Muscle layer of colon (tissue), 2 donors: ENCODE results near the gene NPAS3.

ENCODE experiments used
- H3K27ac ChIP-seq: one replicate; pipeline ENCODE4 v1.7.0; 2013; ENCODE audit warnings: low read depth, mild to moderate bottlenecking, low read length, moderate library complexity
- H3K27me3 ChIP-seq, 2 donors: one replicate each; pipeline ENCODE4 v1.7.0; 2013; ENCODE audit warnings: low read length in 2 of 2, mild to moderate bottlenecking in 2 of 2; ENCODE audit not compliant: insufficient read depth in 2 of 2, control insufficient read depth in 1 of 2
- H3K36me3 ChIP-seq: one replicate; pipeline ENCODE4 v1.7.0; 2013; ENCODE audit warnings: mild to moderate bottlenecking, low read length; ENCODE audit not compliant: insufficient read depth
- H3K4me1 ChIP-seq: one replicate; pipeline ENCODE4 v1.7.0; 2013; ENCODE audit warnings: mild to moderate bottlenecking, low read length; ENCODE audit not compliant: insufficient read depth
- H3K4me3 ChIP-seq, 2 donors: one replicate each; pipeline ENCODE4 v1.7.0; 2013; ENCODE audit warnings: low read length in 2 of 2, low read depth in 1 of 2, mild to moderate bottlenecking in 1 of 2, moderate library complexity in 1 of 2
- H3K9ac ChIP-seq: one replicate; pipeline ENCODE4 v1.7.0; 2013; ENCODE audit warnings: low read length
- H3K9me3 ChIP-seq: one replicate; pipeline ENCODE4 v1.7.0; 2013; ENCODE audit warnings: mild to moderate bottlenecking, low read length
- donor health status: abdominal sarcoma.
- donor health status: Adenocarcinoma of cecum.

Gene NPAS3

GRCh38 chr14:33469898-33470297 lies 531.2 kb downstream of the NPAS3 start:
- no peaks in the 10 kb centered on the region for H3K27me3 ChIP-seq
- H3K27ac ChIP-seq = no peak overlapping the region
- H3K9me3 ChIP-seq = no peaks in the 10 kb centered on the region
- H3K4me3 ChIP-seq = no peak overlapping the region
- H3K9ac ChIP-seq = no peak overlapping the region
- H3K4me1 ChIP-seq = no peaks in the 10 kb centered on the region
- no peaks in the 10 kb centered on the region for H3K36me3 ChIP-seq

- Histone ChIP-seq H3K27ac (no peak overlapping the region), H3K36me3 (no peaks in the 10 kb centered on the region), H3K9ac (no peak overlapping the region), H3K4me3 (no peak overlapping the region), H3K4me1 (no peaks in the 10 kb centered on the region), H3K27me3 (no peaks in the 10 kb centered on the region), H3K9me3 (no peaks in the 10 kb centered on the region)
These were observed 533.1 kb downstream of the NPAS3 start for GRCh38 chr14:33471776-33472175.

GRCh38 chr14:33475623-33476022 lies 536.9 kb downstream of the NPAS3 start:
- Histone ChIP-seq H3K36me3 (no peaks in the 10 kb centered on the region), H3K9ac (no peak overlapping the region), H3K4me3 (no peak overlapping the region), H3K27ac (no peak overlapping the region), H3K27me3 (no peaks in the 10 kb centered on the region), H3K4me1 (no peaks in the 10 kb centered on the region), H3K9me3 (no peaks in the 10 kb centered on the region)

GRCh38 chr14:33477797-33478196 lies 539.1 kb downstream of the NPAS3 start:
- Histone ChIP-seq H3K27me3 (no peaks in the 10 kb centered on the region), H3K9me3 (no peaks in the 10 kb centered on the region), H3K4me3 (no peak overlapping the region), H3K9ac (no peak overlapping the region), H3K4me1 (no peaks in the 10 kb centered on the region), H3K27ac (no peak overlapping the region), H3K36me3 (no peaks in the 10 kb centered on the region)

- no peak overlapping the region for H3K9ac ChIP-seq
- H3K27ac ChIP-seq = no peak overlapping the region
- H3K9me3 ChIP-seq = no peaks in the 10 kb centered on the region
These were observed 541.6 kb downstream of the NPAS3 start for GRCh38 chr14:33480071-33480886.

GRCh38 chr14:33480887-33481184 lies 542.2 kb downstream of the NPAS3 start:
- Histone ChIP-seq H3K9me3 (no peaks in the 10 kb centered on the region), H3K4me3 (no peak overlapping the region), H3K4me1 (no peaks in the 10 kb centered on the region), H3K9ac (no peak overlapping the region), H3K27ac (no peak overlapping the region), H3K36me3 (no peaks in the 10 kb centered on the region), H3K27me3 (no peaks in the 10 kb centered on the region)

More at GRCh38 chr14:33480071-33480886, 541.6 kb downstream of the NPAS3 start:
- no peaks in the 10 kb centered on the region for H3K4me1 ChIP-seq
- no peak overlapping the region for H3K4me3 ChIP-seq
- no peaks in the 10 kb centered on the region for H3K36me3 ChIP-seq
- H3K27me3 ChIP-seq = no peaks in the 10 kb centered on the region

GRCh38 chr14:33483110-33483509 lies 544.4 kb downstream of the NPAS3 start:
- Histone ChIP-seq H3K4me3 (no peak overlapping the region), H3K27me3 (no peaks in the 10 kb centered on the region), H3K27ac (no peak overlapping the region), H3K4me1 (no peaks in the 10 kb centered on the region), H3K36me3 (no peaks in the 10 kb centered on the region), H3K9me3 (no peaks in the 10 kb centered on the region), H3K9ac (no peak overlapping the region)

- Histone ChIP-seq H3K9ac (no peak overlapping the region), H3K9me3 (no peaks in the 10 kb centered on the region), H3K4me1 (no peaks in the 10 kb centered on the region), H3K36me3 (no peaks in the 10 kb centered on the region), H3K4me3 (no peak overlapping the region), H3K27me3 (no peaks in the 10 kb centered on the region), H3K27ac (no peak overlapping the region)
These were observed 544.9 kb downstream of the NPAS3 start for GRCh38 chr14:33483541-33483940.

GRCh38 chr14:33484264-33484663 lies 545.6 kb downstream of the NPAS3 start:
- H3K36me3 ChIP-seq = no peaks in the 10 kb centered on the region
- H3K9me3 ChIP-seq = no peaks in the 10 kb centered on the region
- H3K4me3 ChIP-seq = no peak overlapping the region
- no peaks in the 10 kb centered on the region for H3K27me3 ChIP-seq
- H3K4me1 ChIP-seq = no peaks in the 10 kb centered on the region
- H3K9ac ChIP-seq = no peak overlapping the region
- no peak overlapping the region for H3K27ac ChIP-seq

- Histone ChIP-seq H3K4me3 (no peak overlapping the region), H3K36me3 (no peaks in the 10 kb centered on the region), H3K27ac (no peak overlapping the region)
These were observed 547.7 kb downstream of the NPAS3 start for GRCh38 chr14:33486332-33486890.

GRCh38 chr14:33488582-33488981 lies 549.9 kb downstream of the NPAS3 start:
- Histone ChIP-seq H3K4me3 (no peak overlapping the region), H3K4me1 (no peaks in the 10 kb centered on the region), H3K9ac (no peak overlapping the region), H3K27ac (no peak overlapping the region), H3K9me3 (no peaks in the 10 kb centered on the region), H3K36me3 (no peaks in the 10 kb centered on the region), H3K27me3 (no peaks in the 10 kb centered on the region)

More at GRCh38 chr14:33486332-33486890, 547.7 kb downstream of the NPAS3 start:
- H3K9ac ChIP-seq = no peak overlapping the region
- no peaks in the 10 kb centered on the region for H3K4me1 ChIP-seq
- H3K9me3 ChIP-seq = no peaks in the 10 kb centered on the region
- H3K27me3 ChIP-seq = no peaks in the 10 kb centered on the region

- no peaks in the 10 kb centered on the region for H3K4me1 ChIP-seq
- no peak overlapping the region for H3K27ac ChIP-seq
- H3K36me3 ChIP-seq = no peaks in the 10 kb centered on the region
- H3K9ac ChIP-seq = no peak overlapping the region
- no peak overlapping the region for H3K4me3 ChIP-seq
- no peaks in the 10 kb centered on the region for H3K9me3 ChIP-seq
- no peaks in the 10 kb centered on the region for H3K27me3 ChIP-seq
These were observed 551.9 kb downstream of the NPAS3 start for GRCh38 chr14:33490555-33490954.
